ENCODE results near the gene SLC35F4. TPM values are rescaled to one million over a fixed set of nuclear protein-coding genes. Genes with fewer than 3 reads are reported as not detected.

SLC35F4 gene
- total and polyA plus RNA-seq, 10 of the 15 experiments (the other 5 are each of a cell fraction or from before 2014, with no cell fraction given) = 0.06 to 0.30 TPM; not detected in 8

DNA sequence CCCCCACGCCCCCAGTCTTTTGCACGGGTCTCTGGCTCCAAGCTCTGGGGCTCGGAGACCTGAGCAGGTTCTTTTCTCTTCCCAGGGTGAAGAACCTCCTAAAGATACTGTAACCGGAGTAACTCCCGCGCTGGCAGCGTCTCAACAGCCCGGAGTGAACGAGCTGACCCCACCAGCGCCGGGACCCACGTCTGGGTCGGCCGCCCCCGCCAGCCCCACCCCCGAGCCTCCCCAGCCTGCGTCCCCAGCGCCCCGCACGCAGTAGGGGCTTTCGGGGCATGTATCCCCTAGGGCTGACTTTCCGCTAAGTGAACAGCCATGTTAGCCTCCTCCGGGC is 858 bp downstream of the SLC35F4 start (continued):
- TF ChIP-seq, protein P1, sequence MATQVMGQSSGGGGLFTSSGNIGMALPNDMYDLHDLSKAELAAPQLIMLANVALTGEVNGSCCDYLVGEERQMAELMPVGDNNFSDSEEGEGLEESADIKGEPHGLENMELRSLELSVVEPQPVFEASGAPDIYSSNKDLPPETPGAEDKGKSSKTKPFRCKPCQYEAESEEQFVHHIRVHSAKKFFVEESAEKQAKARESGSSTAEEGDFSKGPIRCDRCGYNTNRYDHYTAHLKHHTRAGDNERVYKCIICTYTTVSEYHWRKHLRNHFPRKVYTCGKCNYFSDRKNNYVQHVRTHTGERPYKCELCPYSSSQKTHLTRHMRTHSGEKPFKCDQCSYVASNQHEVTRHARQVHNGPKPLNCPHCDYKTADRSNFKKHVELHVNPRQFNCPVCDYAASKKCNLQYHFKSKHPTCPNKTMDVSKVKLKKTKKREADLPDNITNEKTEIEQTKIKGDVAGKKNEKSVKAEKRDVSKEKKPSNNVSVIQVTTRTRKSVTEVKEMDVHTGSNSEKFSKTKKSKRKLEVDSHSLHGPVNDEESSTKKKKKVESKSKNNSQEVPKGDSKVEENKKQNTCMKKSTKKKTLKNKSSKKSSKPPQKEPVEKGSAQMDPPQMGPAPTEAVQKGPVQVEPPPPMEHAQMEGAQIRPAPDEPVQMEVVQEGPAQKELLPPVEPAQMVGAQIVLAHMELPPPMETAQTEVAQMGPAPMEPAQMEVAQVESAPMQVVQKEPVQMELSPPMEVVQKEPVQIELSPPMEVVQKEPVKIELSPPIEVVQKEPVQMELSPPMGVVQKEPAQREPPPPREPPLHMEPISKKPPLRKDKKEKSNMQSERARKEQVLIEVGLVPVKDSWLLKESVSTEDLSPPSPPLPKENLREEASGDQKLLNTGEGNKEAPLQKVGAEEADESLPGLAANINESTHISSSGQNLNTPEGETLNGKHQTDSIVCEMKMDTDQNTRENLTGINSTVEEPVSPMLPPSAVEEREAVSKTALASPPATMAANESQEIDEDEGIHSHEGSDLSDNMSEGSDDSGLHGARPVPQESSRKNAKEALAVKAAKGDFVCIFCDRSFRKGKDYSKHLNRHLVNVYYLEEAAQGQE (IDR thresholded peaks at IDR 0.05; ENCODE audit: low read depth, low read length) = no peak
- TF ChIP-seq IKZF2 (IDR thresholded peaks at IDR 0.05) (no peak), ZNF622 (IDR thresholded peaks at IDR 0.05) (no peak), FOS (IDR thresholded peaks at IDR 0.05; ENCODE audit: borderline replicate concordance, extremely low read depth, insufficient read length) (no peak), SREBF1 (IDR thresholded peaks at IDR 0.05; ENCODE audit: low read length) (no peak), SMAD1 (IDR thresholded peaks at IDR 0.05; ENCODE audit: low read depth, partially characterized antibody) (no peak)
- TF ChIP-seq, protein P2, sequence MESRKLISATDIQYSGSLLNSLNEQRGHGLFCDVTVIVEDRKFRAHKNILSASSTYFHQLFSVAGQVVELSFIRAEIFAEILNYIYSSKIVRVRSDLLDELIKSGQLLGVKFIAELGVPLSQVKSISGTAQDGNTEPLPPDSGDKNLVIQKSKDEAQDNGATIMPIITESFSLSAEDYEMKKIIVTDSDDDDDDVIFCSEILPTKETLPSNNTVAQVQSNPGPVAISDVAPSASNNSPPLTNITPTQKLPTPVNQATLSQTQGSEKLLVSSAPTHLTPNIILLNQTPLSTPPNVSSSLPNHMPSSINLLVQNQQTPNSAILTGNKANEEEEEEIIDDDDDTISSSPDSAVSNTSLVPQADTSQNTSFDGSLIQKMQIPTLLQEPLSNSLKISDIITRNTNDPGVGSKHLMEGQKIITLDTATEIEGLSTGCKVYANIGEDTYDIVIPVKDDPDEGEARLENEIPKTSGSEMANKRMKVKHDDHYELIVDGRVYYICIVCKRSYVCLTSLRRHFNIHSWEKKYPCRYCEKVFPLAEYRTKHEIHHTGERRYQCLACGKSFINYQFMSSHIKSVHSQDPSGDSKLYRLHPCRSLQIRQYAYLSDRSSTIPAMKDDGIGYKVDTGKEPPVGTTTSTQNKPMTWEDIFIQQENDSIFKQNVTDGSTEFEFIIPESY (IDR thresholded peaks at IDR 0.05) = no peak

DNA sequence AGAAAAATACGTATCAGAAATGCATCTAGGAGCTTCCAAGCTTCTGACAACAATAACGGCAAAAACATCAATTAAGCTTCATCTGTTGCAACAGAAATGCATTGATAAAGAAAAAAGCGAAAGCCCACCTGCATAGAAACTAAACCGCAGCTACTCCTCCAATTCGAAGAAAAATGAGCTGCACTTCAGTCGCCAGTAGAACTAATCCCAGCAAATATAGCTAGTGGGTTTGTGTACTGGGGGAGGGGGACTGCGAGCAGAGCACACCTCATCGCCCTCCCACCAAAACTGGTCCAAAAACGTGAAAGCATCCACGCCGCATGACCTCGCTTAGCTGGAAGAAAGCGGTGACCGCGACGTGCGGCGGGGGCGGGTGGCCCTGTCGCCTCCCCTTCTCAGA is 1.2 kb downstream of the SLC35F4 start:
- no TSS peak for BruUV-seq (replicated peaks)
- ChIA-PET SMC1A (ENCODE audit: uncharacterized antibody, unreplicated experiment) (no interaction called here), CTCF (interaction anchor here (1.1 to 1.3 kb wide), 2 partner anchors 8 to 172 kb away, joined by 4 to 5 read pairs; no protein-coding TSS in a partner anchor), RAD21 (ENCODE audit: unreplicated experiment) (no interaction called here), POLR2A (no interaction called here)
- no peak overlapping the region for H3K4me2 ChIP-seq (ENCODE audit: control insufficient read depth, insufficient read depth)
- no peaks in the 10 kb centered on the region for H3K36me3 ChIP-seq (ENCODE audit: control insufficient read depth in 2 of 2, insufficient read depth in 2 of 2, low read length in 1 of 2)
- in situ Hi-C loops (cut with MboI) = no loop called here
- no peaks in the 10 kb centered on the region for H3K79me2 ChIP-seq (ENCODE audit: control insufficient read depth, insufficient read depth, low read length)
- no peak overlapping the region for H3K27ac ChIP-seq (ENCODE audit: control insufficient read depth, insufficient read depth)
- H4K20me1 ChIP-seq (ENCODE audit: control insufficient read depth, insufficient read depth) = no peaks in the 10 kb centered on the region
- no peak overlapping the region for H2AFZ ChIP-seq (ENCODE audit: control insufficient read depth, low read depth, low read length)
- intact Hi-C loops (cut with micrococcal nuclease; ENCODE audit: unreplicated experiment) = no loop called here
- ATAC-seq = no peak
- no peak overlapping the region for H3K9ac ChIP-seq (ENCODE audit: control insufficient read depth, insufficient read depth, low read length)
- WGBS (ENCODE audit: insufficient coverage, insufficient replicate concordance, low lambda C conversion rate, missing lambda C conversion rate) = 67% methylated on average over 12 of the region's 20 CpGs
- DNase-seq (ENCODE audit: low read depth, low spot score) = no peak
- TF ChIP-seq, protein P3, sequence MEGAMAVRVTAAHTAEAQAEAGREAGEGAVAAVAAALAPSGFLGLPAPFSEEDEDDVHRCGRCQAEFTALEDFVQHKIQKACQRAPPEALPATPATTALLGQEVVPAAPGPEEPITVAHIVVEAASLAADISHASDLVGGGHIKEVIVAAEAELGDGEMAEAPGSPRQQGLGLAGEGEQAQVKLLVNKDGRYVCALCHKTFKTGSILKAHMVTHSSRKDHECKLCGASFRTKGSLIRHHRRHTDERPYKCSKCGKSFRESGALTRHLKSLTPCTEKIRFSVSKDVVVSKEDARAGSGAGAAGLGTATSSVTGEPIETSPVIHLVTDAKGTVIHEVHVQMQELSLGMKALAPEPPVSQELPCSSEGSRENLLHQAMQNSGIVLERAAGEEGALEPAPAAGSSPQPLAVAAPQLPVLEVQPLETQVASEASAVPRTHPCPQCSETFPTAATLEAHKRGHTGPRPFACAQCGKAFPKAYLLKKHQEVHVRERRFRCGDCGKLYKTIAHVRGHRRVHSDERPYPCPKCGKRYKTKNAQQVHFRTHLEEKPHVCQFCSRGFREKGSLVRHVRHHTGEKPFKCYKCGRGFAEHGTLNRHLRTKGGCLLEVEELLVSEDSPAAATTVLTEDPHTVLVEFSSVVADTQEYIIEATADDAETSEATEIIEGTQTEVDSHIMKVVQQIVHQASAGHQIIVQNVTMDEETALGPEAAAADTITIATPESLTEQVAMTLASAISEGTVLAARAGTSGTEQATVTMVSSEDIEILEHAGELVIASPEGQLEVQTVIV (IDR thresholded peaks at IDR 0.05; ENCODE audit: borderline replicate concordance, partially characterized antibody) = no peak
- TF ChIP-seq NFYA (IDR thresholded peaks at IDR 0.05; ENCODE audit: borderline replicate concordance, low read depth, low read length) (no peak), HDAC2 (IDR thresholded peaks at IDR 0.05) (no peak), ETV6 (conservative IDR thresholded peaks at IDR 0.05 in 1 of 2, IDR thresholded peaks at IDR 0.05 in 1 of 2; ENCODE audit: borderline replicate concordance in 1 of 2, low read depth in 1 of 2) (no peak), MXI1 (IDR thresholded peaks at IDR 0.05; ENCODE audit: low read depth, low read length) (no peak)
- FAIRE-seq = no peak
- H3K27me3 ChIP-seq (replicated peaks in 1 of 2; ENCODE audit: control insufficient read depth in 2 of 2, insufficient read depth in 2 of 2, low read length in 1 of 2) = no peaks in the 10 kb centered on the region; a peak in 1 of 4 replicates
- H3K9me3 ChIP-seq (replicated peaks; ENCODE audit: control insufficient read depth, insufficient read depth, low read length) = no peaks in the 10 kb centered on the region
- no peak overlapping the region for H3K4me3 ChIP-seq
- no peaks in the 10 kb centered on the region for H3K4me1 ChIP-seq (ENCODE audit: control insufficient read depth, insufficient read depth, low read length)
